GM21381 (cell line): Measurements from ENCODE around the gene PEX5L.
A peak's percentile ranks its signal among the peaks of the same experiment; 100 is the strongest.

Source experiments
- ATAC-seq: cut with Tn5 transposase; IDR thresholded peaks from one replicate; pipeline ENCODE4 v1.9.1; 2021; ENCODE audit warnings: mild to moderate bottlenecking, moderate library complexity; ENCODE audit not compliant: unreplicated experiment

The PEX5L gene

GRCh38 chr3:179852142-179852905 is 184.4 kb downstream of the PEX5L start:
- ATAC-seq: no peak

- no peak for ATAC-seq
These were observed 188.0 kb downstream of the PEX5L start for GRCh38 chr3:179848711-179849110.

GRCh38 chr3:179842061-179842460 is 194.7 kb downstream of the PEX5L start:
- ATAC-seq: no peak

GRCh38 chr3:179840985-179841384 is 195.8 kb downstream of the PEX5L start:
- ATAC-seq: no peak

- no peak for ATAC-seq
These were observed 199.4 kb downstream of the PEX5L start for GRCh38 chr3:179837374-179837773.

- ATAC-seq: no peak
These were observed 203.4 kb downstream of the PEX5L start for GRCh38 chr3:179833294-179833693.

- no peak for ATAC-seq
These were observed 204.3 kb downstream of the PEX5L start for GRCh38 chr3:179832333-179832854.

GRCh38 chr3:179829401-179829800 is 207.3 kb downstream of the PEX5L start:
- ATAC-seq: no peak

GRCh38 chr3:179828738-179829137 is 208.0 kb downstream of the PEX5L start:
- ATAC-seq: no peak

GRCh38 chr3:179826247-179826637 is 210.5 kb downstream of the PEX5L start:
- ATAC-seq: no peak

- ATAC-seq: no peak
These were observed 211.1 kb downstream of the PEX5L start for GRCh38 chr3:179825527-179826246.

- no peak for ATAC-seq
These were observed 214.4 kb downstream of the PEX5L start for GRCh38 chr3:179822296-179822695.

GRCh38 chr3:179819379-179819778 is 217.4 kb downstream of the PEX5L start:
- ATAC-seq: no peak

GRCh38 chr3:179812096-179812382 is 224.7 kb downstream of the PEX5L start:
- no peak for ATAC-seq

GRCh38 chr3:179811321-179812095 is 225.2 kb downstream of the PEX5L start:
- peak; percentile 93 for ATAC-seq

GRCh38 chr3:179809639-179810038 is 227.1 kb downstream of the PEX5L start:
- ATAC-seq: no peak

GRCh38 chr3:179807588-179807987 is 229.1 kb downstream of the PEX5L start:
- ATAC-seq: no peak

- no peak for ATAC-seq
These were observed 230.6 kb downstream of the PEX5L start for GRCh38 chr3:179806177-179806576.

- ATAC-seq: no peak
These were observed 234.9 kb downstream of the PEX5L start for GRCh38 chr3:179801856-179802255.

GRCh38 chr3:179801263-179801662 is 235.5 kb downstream of the PEX5L start:
- no peak for ATAC-seq

GRCh38 chr3:179797192-179797591 is 239.5 kb downstream of the PEX5L start:
- ATAC-seq: no peak

- ATAC-seq: no peak
These were observed 240.3 kb downstream of the PEX5L start for GRCh38 chr3:179796421-179796820.
